Gastroesophageal sphincter (tissue), 4 donors: Measurements from ENCODE around the gene ADAT3. TPM values are rescaled to one million over a fixed set of nuclear protein-coding genes. Genes with fewer than 3 reads are reported as not detected.

ENCODE experiments used
- ATAC-seq: fragments of 150-250 bp; one replicate; pipeline ENCODE4 v1.9.1; 2016; ENCODE audit warnings: mild to moderate bottlenecking, moderate library complexity
- H3K27ac ChIP-seq, 4 donors: fragments of 200-600 bp; sonication (generic) in 3 of 4; 1 replicate in 3 of 4; 2 replicates in 1 of 4; pipeline ENCODE4 v1.5.1; 2016 to 2019
- H3K27me3 ChIP-seq: fragments of 200-600 bp; sonication (generic); one replicate; pipeline ENCODE4 v1.5.1; 2019
- H3K36me3 ChIP-seq, 2 donors: fragments of 200-600 bp; sonication (generic); one replicate each; pipeline ENCODE4 v1.5.1; 2019; ENCODE audit warnings: control low read depth in 1 of 2
- H3K4me1 ChIP-seq, 3 donors: fragments of 200-600 bp; sonication (generic); 1 replicate in 2 of 3; 2 replicates in 1 of 3; pipeline ENCODE4 v1.5.1; 2016 to 2019; ENCODE audit warnings: control low read depth in 2 of 3
- H3K4me3 ChIP-seq, 2 donors: fragments of 200-600 bp; sonication (generic); one replicate each; pipeline ENCODE4 v1.5.1; 2019; ENCODE audit warnings: mild to moderate bottlenecking in 1 of 2, moderate library complexity in 1 of 2
- H3K9me3 ChIP-seq, 3 donors: fragments of 200-600 bp; sonication (generic); one replicate each; pipeline ENCODE4 v1.5.1; 2017 to 2019; ENCODE audit warnings: control low read depth in 2 of 3
- EP300 ChIP-seq: sonication (generic); formaldehyde crosslinking; IDR thresholded peaks from one replicate; pipeline ENCODE4 v1.6.1; 2017; ENCODE audit warnings: antibody characterized with exemption, mild to moderate bottlenecking
- POLR2A ChIP-seq, 2 donors: fragments of 450-650 bp; IDR thresholded peaks; one replicate each; pipeline ENCODE4 v1.6.1; 2017; ENCODE audit warnings: antibody characterized with exemption in 2 of 2, mild to moderate bottlenecking in 2 of 2, moderate library complexity in 1 of 2
- POLR2AphosphoS5 ChIP-seq: sonication (generic); formaldehyde crosslinking; IDR thresholded peaks from one replicate; pipeline ENCODE4 v1.6.1; 2017; ENCODE audit warnings: antibody characterized with exemption
- WGBS, 2 donors: methylation state at CpG; one replicate each; pipeline ENCODE4 v1.1.5; 2018; ENCODE audit warnings: low coverage in 1 of 2; 5-methylcytosine and 5-hydroxymethylcytosine counted together
- total RNA-seq, 4 donors: library from RNA; depleted of rRNA; stranded (reverse); fragments of >200 nt; gene quantifications; one replicate each; pipeline ENCODE4 v1.1.0, GENCODE V29; 2016
- TF ChIP-seq, protein P1 (sequence below), 4 experiments: fragments of 200-600 bp in 2 of 4; fragments of 450-650 bp in 2 of 4; sonication (generic) in 1 of 4; IDR thresholded peaks; one replicate each; pipeline ENCODE4 v1.5.1; 2017 to 2019; ENCODE audit warnings: antibody characterized with exemption in 4 of 4, mild to moderate bottlenecking in 2 of 4, moderate library complexity in 2 of 4

ADAT3 gene
- total RNA-seq, 4 donors from 2014 or later, result 0.47 to 4.2 (median 2.3) TPM

- TF ChIP-seq POLR2AphosphoS5, result no peak
- TF ChIP-seq POLR2A (IDR thresholded peaks at IDR 0.05), result no peak
- TF ChIP-seq, protein P1, sequence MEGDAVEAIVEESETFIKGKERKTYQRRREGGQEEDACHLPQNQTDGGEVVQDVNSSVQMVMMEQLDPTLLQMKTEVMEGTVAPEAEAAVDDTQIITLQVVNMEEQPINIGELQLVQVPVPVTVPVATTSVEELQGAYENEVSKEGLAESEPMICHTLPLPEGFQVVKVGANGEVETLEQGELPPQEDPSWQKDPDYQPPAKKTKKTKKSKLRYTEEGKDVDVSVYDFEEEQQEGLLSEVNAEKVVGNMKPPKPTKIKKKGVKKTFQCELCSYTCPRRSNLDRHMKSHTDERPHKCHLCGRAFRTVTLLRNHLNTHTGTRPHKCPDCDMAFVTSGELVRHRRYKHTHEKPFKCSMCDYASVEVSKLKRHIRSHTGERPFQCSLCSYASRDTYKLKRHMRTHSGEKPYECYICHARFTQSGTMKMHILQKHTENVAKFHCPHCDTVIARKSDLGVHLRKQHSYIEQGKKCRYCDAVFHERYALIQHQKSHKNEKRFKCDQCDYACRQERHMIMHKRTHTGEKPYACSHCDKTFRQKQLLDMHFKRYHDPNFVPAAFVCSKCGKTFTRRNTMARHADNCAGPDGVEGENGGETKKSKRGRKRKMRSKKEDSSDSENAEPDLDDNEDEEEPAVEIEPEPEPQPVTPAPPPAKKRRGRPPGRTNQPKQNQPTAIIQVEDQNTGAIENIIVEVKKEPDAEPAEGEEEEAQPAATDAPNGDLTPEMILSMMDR (IDR thresholded peaks at IDR 0.05), result no peak
- no peak for TF ChIP-seq EP300
- peak overlapping the region in 1 of 2 donors; percentile 57 for H3K4me3 ChIP-seq
- no peak for ATAC-seq
- WGBS, 2 donors, result 31 to 36% methylated on average over 7 of the region's 16 CpGs
- peaks cover 67% of the 10 kb centered on the region for H3K27me3 ChIP-seq
- peaks cover 0 to 99% (median 78%) of the 10 kb centered on the region in 3 donors for H3K4me1 ChIP-seq
- no peaks in the 10 kb centered on the region for H3K36me3 ChIP-seq
- no peaks in the 10 kb centered on the region for H3K9me3 ChIP-seq
- H3K27ac ChIP-seq, result peak overlapping the region; percentile 54 to 89 (median 84)
Measured at GRCh38 chr19:1857648-1858326, 47.4 kb upstream of the ADAT3 start.

GRCh38 chr19:1858412-1859081 lies 46.7 kb upstream of the ADAT3 start:
- WGBS, 2 donors, result 63% methylated on average over 2 of the region's 10 CpGs; no CpG with 5 or more reads in 1 of the 2 donors
- Histone ChIP-seq H3K9me3 (no peaks in the 10 kb centered on the region), H3K27me3 (peaks cover 67% of the 10 kb centered on the region), H3K36me3 (no peaks in the 10 kb centered on the region), H3K27ac (peak overlapping the region in 3 of 4 donors; percentile 82 to 89 (median 85)), H3K4me1 (peaks cover 0 to 91% (median 76%) of the 10 kb centered on the region in 3 donors), H3K4me3 (no peak overlapping the region)
- no peak for ATAC-seq
- TF ChIP-seq EP300 (no peak), POLR2AphosphoS5 (no peak), POLR2A (IDR thresholded peaks at IDR 0.05) (no peak)
- TF ChIP-seq, protein P1 (IDR thresholded peaks at IDR 0.05), result no peak

DNA sequence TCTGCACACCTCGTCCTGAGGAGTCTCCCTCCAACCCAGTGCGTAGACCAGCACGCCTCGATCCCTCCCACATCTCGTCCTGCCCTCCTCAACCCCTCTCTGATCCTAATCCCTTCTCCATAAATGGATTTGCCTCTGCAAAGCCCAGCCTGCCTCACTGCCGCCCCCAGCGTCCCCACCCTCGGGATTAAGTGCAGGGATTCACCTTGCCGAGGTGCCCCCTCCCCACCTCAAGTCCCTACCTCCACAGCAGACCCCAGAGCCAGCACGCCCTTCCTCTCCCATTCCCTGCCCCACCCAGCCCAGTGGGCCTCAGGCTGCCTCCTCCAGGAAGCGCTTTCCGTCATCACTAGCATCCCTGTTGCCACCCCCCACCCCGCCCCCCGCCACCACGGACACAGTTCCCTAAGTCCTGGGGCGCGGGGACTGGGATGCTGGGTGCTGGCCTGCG lies 45.8 kb upstream of the ADAT3 start:
- no peak for ATAC-seq
- Histone ChIP-seq H3K27me3 (peaks cover 67% of the 10 kb centered on the region), H3K9me3 (no peaks in the 10 kb centered on the region), H3K4me3 (no peak overlapping the region), H3K4me1 (peaks cover 0 to 85% (median 69%) of the 10 kb centered on the region in 3 donors), H3K27ac (peak overlapping the region in 3 of 4 donors; percentile 82 to 89 (median 85)), H3K36me3 (no peaks in the 10 kb centered on the region)
- 19 to 23% methylated on average over 3 to 10 of the region's 18 CpGs for WGBS, 2 donors
- TF ChIP-seq POLR2A (IDR thresholded peaks at IDR 0.05), result no peak
- TF ChIP-seq EP300, result no peak
- no peak for TF ChIP-seq POLR2AphosphoS5
- TF ChIP-seq, protein P1 (IDR thresholded peaks at IDR 0.05), result no peak

DNA sequence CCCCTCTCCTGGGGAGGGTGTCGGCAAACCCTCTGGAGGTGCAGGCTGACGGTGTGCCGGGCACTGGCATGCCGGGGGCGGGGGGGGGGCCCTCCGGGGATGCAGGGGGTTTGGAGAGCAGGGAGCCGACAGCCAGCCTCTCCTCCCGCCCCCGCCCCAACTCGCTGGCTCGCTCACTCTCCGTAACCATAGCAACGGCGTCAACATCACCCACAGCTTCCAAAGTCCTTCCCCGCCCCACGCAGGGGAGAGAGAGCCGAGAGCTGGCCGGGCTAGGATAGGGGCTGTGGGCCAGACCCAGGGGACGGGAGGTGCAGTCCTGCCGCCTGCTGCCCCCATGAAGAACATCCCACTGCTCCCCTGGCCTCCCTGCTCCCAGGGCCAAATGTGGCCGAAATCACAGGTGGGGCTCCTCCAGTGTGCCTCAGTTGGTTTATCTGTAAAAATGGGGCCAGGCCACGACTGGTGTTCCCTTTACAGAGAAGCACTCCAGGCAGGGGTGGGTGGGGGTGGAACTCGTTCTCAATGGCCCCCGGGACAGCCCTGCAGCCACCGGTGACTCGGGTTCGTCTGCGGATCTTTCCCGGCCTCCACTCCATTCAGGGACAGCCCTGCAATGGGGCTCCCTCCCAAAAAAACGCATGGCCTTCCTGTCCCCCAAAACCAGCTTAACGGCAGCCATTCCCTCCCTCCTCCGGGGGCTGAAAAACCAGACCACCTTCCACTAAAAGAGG lies 45.0 kb upstream of the ADAT3 start:
- Histone ChIP-seq H3K4me1 (peaks cover 0 to 85% (median 63%) of the 10 kb centered on the region in 3 donors), H3K27ac (peak overlapping the region in 3 of 4 donors; percentile 82 to 89 (median 85)), H3K27me3 (peaks cover 65% of the 10 kb centered on the region), H3K9me3 (no peaks in the 10 kb centered on the region), H3K4me3 (peak overlapping the region in 1 of 2 donors; percentile 8), H3K36me3 (no peaks in the 10 kb centered on the region)
- TF ChIP-seq POLR2A (IDR thresholded peaks at IDR 0.05) (no peak), EP300 (no peak), POLR2AphosphoS5 (no peak)
- TF ChIP-seq, protein P1 (IDR thresholded peaks at IDR 0.05), result no peak
- no peak for ATAC-seq
- no CpG with 5 or more reads among the region's 32 CpGs for WGBS, 2 donors
